Measurements from ENCODE around the gene BBS10. TPM values are rescaled to one million over a fixed set of nuclear protein-coding genes. Genes with fewer than 3 reads are reported as not detected.

The BBS10 gene
- total and polyA plus RNA-seq, 2 of the 13 experiments (the other 11 are each of a cell fraction or from before 2014, with no cell fraction given), result 4.9 to 7.4 TPM

GRCh38 chr12:76303365-76303764 is 44.9 kb downstream of the BBS10 start (continued):
- TF ChIP-seq ZNF274 (CRISPR knock-in tag; IDR thresholded peaks at IDR 0.05), result no peak

GRCh38 chr12:76300297-76300665 is 47.9 kb downstream of the BBS10 start:
- ATAC-seq, result no peak
- no peaks in the 10 kb centered on the region for H3K4me1 ChIP-seq (ENCODE audit: insufficient read depth, low read length)
- no peak overlapping the region for H3K4me2 ChIP-seq (ENCODE audit: low read depth, low read length)
- H3K27ac ChIP-seq (ENCODE audit: extremely low read length, insufficient read depth, low read length), result no peak overlapping the region
- ChIA-PET POLR2A (no interaction called here), CTCF (ENCODE audit: low intra/inter-chr PET ratio, low total read pairs) (no interaction called here)
- no peak overlapping the region for H2AFZ ChIP-seq (ENCODE audit: low read length)
- no peaks in the 10 kb centered on the region for H4K20me1 ChIP-seq (ENCODE audit: insufficient read depth, low read length)
- peaks cover 0 to 1% of the 10 kb centered on the region in 2 experiments; a peak in 1 of 5 replicates for H3K27me3 ChIP-seq (ENCODE audit: control insufficient read depth in 1 of 2, insufficient read depth in 2 of 2, low read length in 2 of 2)
- H3K9me3 ChIP-seq (ENCODE audit: low read length), result no peaks in the 10 kb centered on the region
- in situ Hi-C loops (cut with HindIII; ENCODE audit: extremely low pct_ligation_motif_present, low pct_unique_long_range_greater_than_20kb) (no loop called here), intact Hi-C loops (cut with micrococcal nuclease; ENCODE audit: unreplicated experiment) (no loop called here)
- H3K79me2 ChIP-seq (ENCODE audit: insufficient read depth, low read length), result no peaks in the 10 kb centered on the region
- no peak overlapping the region for H3K4me3 ChIP-seq (replicated peaks in 1 of 3; ENCODE audit: insufficient read depth in 1 of 3, low read depth in 2 of 3, low read length in 3 of 3)
- no peaks in the 10 kb centered on the region for H3K36me3 ChIP-seq (replicated peaks in 1 of 2; ENCODE audit: control insufficient read depth in 1 of 2, insufficient read depth in 2 of 2, low read length in 2 of 2)
- 36% methylated on average over 6 of the region's 6 CpGs for WGBS (ENCODE audit: low lambda C conversion rate)
- no peak for TF ChIP-seq POGZ (CRISPR knock-in tag; IDR thresholded peaks at IDR 0.05)
- no peak for TF ChIP-seq ZNF451 (CRISPR knock-in tag; IDR thresholded peaks at IDR 0.05)
- TF ChIP-seq ATF7-NPFF (CRISPR knock-in tag; IDR thresholded peaks at IDR 0.05; ENCODE audit: low read depth), result no peak
- no peak for TF ChIP-seq SMC3 (IDR thresholded peaks at IDR 0.05; ENCODE audit: low read length)
- no peak for TF ChIP-seq ZNF24 (IDR thresholded peaks at IDR 0.05)
- TF ChIP-seq NRL (CRISPR knock-in tag; IDR thresholded peaks at IDR 0.05; ENCODE audit: borderline replicate concordance), result no peak
- no peak for TF ChIP-seq TBL1XR1 (IDR thresholded peaks at IDR 0.05; ENCODE audit: borderline replicate concordance, low read length, partially characterized antibody)
- no peak for TF ChIP-seq KAT2B (IDR thresholded peaks at IDR 0.05; ENCODE audit: borderline replicate concordance, low read depth, low read length)
- TF ChIP-seq SRSF9 (IDR thresholded peaks at IDR 0.05; ENCODE audit: borderline replicate concordance, insufficient read depth, low read depth, low read length, poor library complexity, severe bottlenecking), result no peak
- no peak for TF ChIP-seq ZNF44 (CRISPR knock-in tag; IDR thresholded peaks at IDR 0.05)
- no peak for TF ChIP-seq MAF1 (CRISPR knock-in tag; IDR thresholded peaks at IDR 0.05; ENCODE audit: borderline replicate concordance)
- TF ChIP-seq CHD4 (IDR thresholded peaks at IDR 0.05; ENCODE audit: borderline replicate concordance, low read length), result no peak
- no peak for DNase-seq (ENCODE audit: low spot score)
- H3K9ac ChIP-seq (ENCODE audit: insufficient read depth, low read depth, low read length), result no peak overlapping the region
- BruUV-seq (replicated peaks), result no TSS peak
- FAIRE-seq, result no peak

Measured in HepG2 (cell line).